ENCODE results near the gene KCNQ2.

KCNQ2 gene

GRCh38 chr20:63369724-63370617 is 102.5 kb downstream of the KCNQ2 start:
- DNase-seq (ENCODE audit: low read depth in 2 of 2): no peak

- DNase-seq (ENCODE audit: low read depth in 2 of 2): no peak
Measured at GRCh38 chr20:63369024-63369530, 103.4 kb downstream of the KCNQ2 start.

GRCh38 chr20:63368151-63368550 is 104.3 kb downstream of the KCNQ2 start:
- DNase-seq (ENCODE audit: low read depth in 2 of 2): no peak

GRCh38 chr20:63367446-63368055 is 104.9 kb downstream of the KCNQ2 start:
- DNase-seq (ENCODE audit: low read depth in 2 of 2): no peak

- no peak for DNase-seq (ENCODE audit: low read depth in 2 of 2)
Measured at GRCh38 chr20:63366390-63367365, 105.8 kb downstream of the KCNQ2 start.

GRCh38 chr20:63365601-63366389 is 106.7 kb downstream of the KCNQ2 start:
- DNase-seq (ENCODE audit: low read depth in 2 of 2): no peak

GRCh38 chr20:63364801-63365585 is 107.5 kb downstream of the KCNQ2 start:
- DNase-seq (ENCODE audit: low read depth in 2 of 2): no peak

GRCh38 chr20:63363981-63364561 is 108.4 kb downstream of the KCNQ2 start:
- DNase-seq (ENCODE audit: low read depth in 2 of 2): no peak

GRCh38 chr20:63363013-63363957 is 109.2 kb downstream of the KCNQ2 start:
- no peak for DNase-seq (ENCODE audit: low read depth in 2 of 2)

- DNase-seq (ENCODE audit: low read depth in 2 of 2): no peak
Measured at GRCh38 chr20:63362436-63363009, 109.9 kb downstream of the KCNQ2 start.

- DNase-seq (ENCODE audit: low read depth in 2 of 2): no peak
Measured at GRCh38 chr20:63361519-63362435, 110.7 kb downstream of the KCNQ2 start.

- no peak for DNase-seq (ENCODE audit: low read depth in 2 of 2)
Measured at GRCh38 chr20:63360850-63361518, 111.5 kb downstream of the KCNQ2 start, which contains the start of gene CHRNA4. Gene CHRNA4 (minus strand): TSS chr20:63361349. CDS start chr20:63361165, 184 bp downstream.

GRCh38 chr20:63359937-63360849 is 112.3 kb downstream of the KCNQ2 start:
- DNase-seq (ENCODE audit: low read depth in 2 of 2): no peak

- no peak for DNase-seq (ENCODE audit: low read depth in 2 of 2)
Measured at GRCh38 chr20:63359164-63359934, 113.1 kb downstream of the KCNQ2 start.

All from stimulated activated CD4-positive, alpha-beta T cell treated with anti-CD3 and anti-CD28 coated beads, Interleukin-4, amount 100 ng/mL, for 48 hours (primary cell).